ENCODE measurements around the gene FARS2.
"Not testable (repeated sequence)": the region's sequence is repeated elsewhere in the genome, so short reads cannot be mapped to it uniquely, and the experiment has no call there.

FARS2 gene

GRCh38 chr6:5645328-5646290 is 384.3 kb downstream of the FARS2 start:
- no peak for DNase-seq

GRCh38 chr6:5652406-5653137 is 391.3 kb downstream of the FARS2 start:
- no peak for DNase-seq

DNA sequence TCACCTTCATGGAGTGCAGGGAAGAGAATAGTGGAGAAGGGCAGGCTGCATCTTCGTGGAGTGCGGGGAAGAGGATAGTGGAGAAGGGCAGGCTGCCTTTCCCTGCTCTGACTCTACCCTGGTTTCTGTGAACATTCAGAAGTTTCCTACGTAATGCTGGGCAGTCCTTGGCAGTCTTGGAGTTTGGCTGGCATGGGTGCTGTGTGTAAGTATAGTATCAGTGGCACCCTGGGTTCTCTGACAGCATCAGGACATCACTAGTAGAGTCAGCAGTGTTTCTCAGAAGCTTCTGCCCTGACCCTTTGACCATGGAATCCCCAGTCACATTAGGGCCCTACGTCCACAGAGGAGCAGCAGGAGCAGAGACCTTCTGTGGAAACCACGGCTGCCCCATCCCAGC is 392.5 kb downstream of the FARS2 start:
- DNase-seq, result no peak

- no peak for DNase-seq
These were observed 394.9 kb downstream of the FARS2 start for GRCh38 chr6:5656226-5656625.

DNA sequence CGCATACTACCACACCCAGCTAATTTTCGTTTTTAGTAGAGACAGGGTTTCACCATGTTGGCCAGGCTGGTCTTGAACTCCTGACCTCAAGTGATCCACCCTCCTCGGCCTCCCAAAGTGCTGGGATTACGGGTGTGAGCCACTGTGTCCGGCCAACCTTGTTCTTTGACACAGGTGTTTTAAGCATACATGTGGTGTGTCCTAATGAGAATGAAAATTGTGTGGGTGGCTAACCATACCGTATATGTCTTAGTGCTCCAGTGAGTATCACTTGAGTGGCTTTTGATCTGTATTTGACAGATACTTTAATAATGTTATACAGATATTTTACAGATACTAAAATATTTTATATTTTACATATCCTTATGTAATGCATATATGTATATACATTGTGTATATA is 395.4 kb downstream of the FARS2 start:
- not testable (repeated sequence) for DNase-seq

- no peak for DNase-seq
These were observed 396.5 kb downstream of the FARS2 start for GRCh38 chr6:5657684-5658430.

GRCh38 chr6:5659467-5659866 is 398.2 kb downstream of the FARS2 start:
- no peak for DNase-seq

- DNase-seq, result no peak
These were observed 399.5 kb downstream of the FARS2 start for GRCh38 chr6:5660772-5661171.

- no peak for DNase-seq
These were observed 401.5 kb downstream of the FARS2 start for GRCh38 chr6:5662797-5663196.

GRCh38 chr6:5663259-5663658 is 401.9 kb downstream of the FARS2 start:
- no peak for DNase-seq

DNA sequence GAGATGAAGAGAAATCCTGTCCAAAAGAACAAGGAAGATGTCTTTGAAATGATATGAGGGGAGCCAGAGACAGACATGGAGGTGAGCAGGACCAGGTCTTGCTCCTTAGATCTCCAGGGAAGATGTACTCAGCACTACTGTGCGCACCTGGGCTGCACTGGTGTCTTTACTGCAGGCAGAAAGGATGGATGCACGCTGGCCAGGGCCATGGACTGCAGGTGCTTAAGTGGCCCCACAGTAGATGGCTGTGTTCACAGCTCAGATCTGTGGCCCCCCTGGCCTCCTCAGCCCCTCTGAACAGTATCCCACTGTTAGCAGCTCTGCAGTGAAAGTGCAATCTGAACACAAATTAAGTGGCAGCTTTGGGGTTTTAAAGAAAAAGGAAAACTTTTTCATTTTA is 402.4 kb downstream of the FARS2 start:
- no peak for DNase-seq

DNA sequence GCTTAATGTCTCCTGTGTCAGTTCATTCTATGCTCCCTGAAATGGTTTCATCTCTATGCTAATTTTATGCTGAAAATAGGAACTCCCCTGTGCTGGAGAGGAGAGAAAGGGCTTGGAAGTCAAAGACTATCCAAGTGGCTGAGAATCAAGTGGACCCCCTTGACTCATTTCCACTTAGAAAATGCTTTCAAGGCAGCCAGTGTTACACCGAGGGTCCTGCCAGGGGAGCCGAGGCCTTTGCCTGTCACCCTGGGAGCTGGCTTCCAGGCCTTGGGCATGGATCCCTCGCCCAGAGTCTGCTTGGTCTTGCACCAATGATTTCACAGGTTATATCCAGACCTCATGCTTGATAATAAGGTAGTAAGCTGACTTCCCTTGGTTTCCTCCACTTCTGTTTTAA is 402.8 kb downstream of the FARS2 start:
- no peak for DNase-seq

DNA sequence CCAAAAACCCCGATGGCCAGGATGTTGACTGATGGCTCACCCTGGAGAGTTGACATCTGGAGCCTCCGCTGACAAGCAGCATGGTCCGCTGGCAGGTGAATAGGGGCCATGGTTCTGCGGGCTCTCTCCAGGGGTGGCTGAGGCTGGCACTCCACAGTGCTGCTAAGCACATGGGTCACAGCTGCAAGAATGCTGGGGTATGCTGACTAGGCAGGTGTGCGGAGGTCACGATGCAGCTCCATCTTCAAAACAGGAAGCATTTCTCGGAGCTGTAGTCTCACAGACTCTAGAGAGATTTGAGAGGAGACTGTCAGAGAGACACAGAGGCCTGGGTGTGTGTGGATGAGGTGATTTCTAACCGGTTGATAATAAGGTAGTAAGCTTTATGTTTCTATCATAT is 403.9 kb downstream of the FARS2 start:
- DNase-seq, result no peak

DNA sequence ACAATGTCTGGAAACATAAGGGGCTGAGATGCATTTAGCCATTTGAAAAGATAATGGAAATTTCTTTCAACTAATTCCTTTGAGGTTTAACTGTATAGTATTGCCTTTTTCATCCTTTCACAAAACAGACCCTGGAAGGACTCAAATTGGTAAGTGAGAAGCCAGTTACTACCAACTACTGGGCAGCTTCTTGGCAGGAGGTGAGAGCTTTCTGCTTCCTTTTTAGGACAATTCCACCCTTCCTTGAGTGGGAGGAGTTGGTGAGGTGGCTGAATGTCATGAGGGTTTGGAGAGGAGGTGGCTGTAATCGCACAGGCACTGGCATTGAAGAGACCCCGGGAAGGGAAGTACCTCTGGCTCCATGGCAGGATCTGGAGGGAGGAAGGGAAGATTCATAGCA is 404.4 kb downstream of the FARS2 start:
- no peak for DNase-seq

- no peak for DNase-seq
These were observed 405.4 kb downstream of the FARS2 start for GRCh38 chr6:5666695-5667094.

DNA sequence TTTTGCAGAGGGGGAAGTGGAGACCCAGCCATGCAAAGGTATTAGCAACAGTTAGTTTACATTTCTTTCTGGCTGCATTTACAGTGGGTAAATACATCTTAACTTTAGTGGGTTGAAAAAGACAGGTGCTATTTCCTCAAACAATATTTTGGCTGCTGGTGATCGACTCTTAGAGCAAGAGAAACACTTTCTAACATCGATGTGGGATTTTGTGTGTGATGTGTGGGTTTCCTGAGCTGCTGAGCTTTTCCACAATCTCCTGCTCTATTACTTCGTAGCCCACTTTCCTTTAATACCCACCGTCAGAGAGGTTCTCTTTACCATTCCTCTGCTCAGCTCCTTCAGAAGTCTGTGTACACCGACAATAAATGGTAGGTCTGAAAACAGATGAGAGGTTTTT is 406.4 kb downstream of the FARS2 start:
- no peak for DNase-seq

DNA sequence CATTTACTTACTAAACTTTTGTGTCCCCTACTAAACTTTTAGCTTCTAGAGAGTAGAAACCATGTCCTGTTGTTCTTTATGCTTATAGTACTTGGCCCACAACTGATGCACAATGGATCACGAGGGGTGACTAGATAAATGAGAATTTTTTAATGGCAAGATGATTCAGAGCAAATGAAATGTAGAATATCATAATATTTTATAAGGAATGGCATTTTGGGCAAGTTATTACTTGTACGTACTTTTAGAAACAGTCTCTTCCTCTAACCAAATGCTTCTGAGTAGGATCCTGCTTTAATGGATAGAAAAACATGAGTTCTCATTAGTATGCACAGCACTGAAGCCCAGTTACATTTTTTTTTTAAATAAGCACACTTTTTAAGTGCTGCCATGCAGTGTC is 409.1 kb downstream of the FARS2 start:
- DNase-seq, result no peak

DNA sequence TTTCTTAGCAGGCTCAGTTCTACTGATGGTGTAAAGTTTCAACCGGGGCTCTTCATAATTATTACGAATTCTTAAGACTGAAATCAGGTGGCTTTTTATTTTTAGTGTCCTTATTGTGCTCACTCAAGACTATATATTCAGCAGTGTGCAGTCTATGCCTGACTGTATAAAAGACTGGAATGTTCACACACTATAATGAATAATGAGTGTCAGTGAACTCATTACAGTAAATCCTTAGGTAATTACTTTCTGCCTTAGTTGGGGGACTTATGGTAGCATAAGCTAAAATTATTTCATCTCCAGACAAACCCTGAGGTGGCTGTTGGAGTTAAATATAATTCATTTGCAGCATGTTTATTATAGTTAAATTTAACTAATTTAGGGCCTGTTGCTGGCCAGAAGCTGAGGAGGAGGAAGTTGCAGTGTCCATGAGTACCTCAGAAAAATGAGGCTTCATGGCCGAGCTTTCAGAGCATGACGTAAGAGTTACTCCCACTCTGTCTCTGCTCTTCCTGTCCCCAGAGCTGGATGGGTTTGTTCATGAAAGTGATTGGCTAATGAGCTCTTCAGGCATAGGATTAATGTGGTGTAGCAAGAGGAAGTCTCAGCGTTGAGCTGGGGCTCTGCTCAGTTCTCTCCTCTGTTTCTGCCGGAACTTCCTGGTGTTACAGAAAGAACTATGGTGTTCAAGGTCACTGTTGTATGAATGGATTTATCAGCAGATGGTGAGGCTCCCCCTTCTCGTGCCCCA is 409.7 kb downstream of the FARS2 start:
- no peak for DNase-seq

GRCh38 chr6:5671601-5672559 is 410.6 kb downstream of the FARS2 start:
- DNase-seq, result no peak

GRCh38 chr6:5672581-5673011 is 411.3 kb downstream of the FARS2 start:
- DNase-seq, result no peak

DNA sequence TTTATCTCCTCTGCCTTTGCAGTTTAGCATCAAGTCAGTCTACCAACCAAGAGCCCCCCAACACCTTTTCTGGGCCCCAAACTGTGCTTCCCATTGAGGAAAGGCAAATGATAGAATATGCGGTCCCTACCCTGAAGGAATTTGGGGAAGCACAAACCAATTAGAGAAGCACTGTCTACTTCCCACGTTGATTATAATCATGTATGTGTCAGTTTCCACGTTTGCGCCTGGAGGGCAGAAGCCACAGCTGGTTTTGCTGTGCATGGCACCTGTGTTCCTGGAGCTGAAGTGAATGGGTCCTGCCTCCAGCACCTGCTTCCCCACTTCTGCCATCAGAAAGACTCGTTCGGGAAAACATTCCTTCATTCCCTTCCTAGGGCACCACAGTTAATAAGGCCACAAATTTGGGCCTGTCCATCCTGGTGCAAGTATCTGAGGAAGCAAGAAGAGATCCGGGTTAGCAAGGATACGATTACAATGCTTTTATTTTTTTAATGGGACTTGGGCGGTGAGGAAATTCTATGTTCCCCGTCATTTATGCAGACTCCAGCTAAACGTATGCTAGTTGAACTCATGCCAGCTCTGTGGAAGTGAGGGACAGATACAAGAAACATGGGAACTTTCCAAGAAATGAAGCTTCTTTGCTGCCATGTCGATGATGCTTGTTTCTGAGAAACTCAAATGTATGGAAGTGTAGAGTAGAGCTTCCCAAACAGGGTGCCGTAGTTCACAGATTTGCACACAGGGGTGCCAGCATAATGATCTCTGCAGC is 411.9 kb downstream of the FARS2 start:
- DNase-seq, result no peak
